Mesothelial cell of epicardium (in vitro differentiated cells): Measurements from ENCODE around the gene PDE8A. TPM values are rescaled to one million over a fixed set of nuclear protein-coding genes. Genes with fewer than 3 reads are reported as not detected.
A peak's percentile ranks its signal among the peaks of the same experiment; 100 is the strongest.

Source experiments
- DNase-seq, 2 experiments: peaks; one replicate each; pipeline ENCODE4 v3.0.0; 2021; ENCODE audit warnings: low spot score in 2 of 2; ENCODE audit not compliant: unreplicated experiment in 2 of 2
- H3K27ac Mint-ChIP-seq: 2 replicates; pipeline ENCODE4 v1.8.0; 2021; ENCODE audit warnings: mixed read lengths
- H3K27me3 Mint-ChIP-seq: 2 replicates; pipeline ENCODE4 v1.8.0; 2021; ENCODE audit warnings: low read depth, mixed read lengths
- H3K36me3 Mint-ChIP-seq: 2 replicates; pipeline ENCODE4 v1.8.0; 2021; ENCODE audit warnings: mixed read lengths
- H3K4me1 Mint-ChIP-seq: 2 replicates; pipeline ENCODE4 v1.8.0; 2021; ENCODE audit warnings: mixed read lengths
- H3K4me3 Mint-ChIP-seq: 2 replicates; pipeline ENCODE4 v1.8.0; 2021; ENCODE audit warnings: mild to moderate bottlenecking, moderate library complexity, mixed read lengths
- H3K9me3 Mint-ChIP-seq: 2 replicates; pipeline ENCODE4 v1.8.0; 2021; ENCODE audit warnings: mixed read lengths
- CTCF ChIP-seq: fragments of 200-600 bp; sonication (generic); IDR thresholded peaks from one replicate; pipeline ENCODE4 v1.5.0; 2021; ENCODE audit warnings: antibody characterized with exemption; ENCODE audit not compliant: unreplicated experiment
- total RNA-seq: library from RNA; stranded (reverse); gene quantifications from 3 replicates; pipeline ENCODE4 v1.2.1, GENCODE V29; 2021

PDE8A gene
- total RNA-seq, 1 donor from 2014 or later, result 36.7 TPM

GRCh38 chr15:85088300-85088699, 106.6 kb downstream of the PDE8A start:
- Mint-ChIP-seq H3K27me3 (no peaks in the 10 kb centered on the region), H3K4me3 (no peak overlapping the region), H3K9me3 (peaks cover 3% of the 10 kb centered on the region), H3K27ac (no peak overlapping the region), H3K4me1 (peaks cover 5% of the 10 kb centered on the region), H3K36me3 (peaks cover 22% of the 10 kb centered on the region)
- DNase-seq, result peak in 1 of 2 experiments; percentile 25
- no peak for TF ChIP-seq CTCF

GRCh38 chr15:85089929-85090597, 108.4 kb downstream of the PDE8A start:
- H3K9me3 Mint-ChIP-seq, result peaks cover 3% of the 10 kb centered on the region

GRCh38 chr15:85091990-85092389, 110.3 kb downstream of the PDE8A start:
- Mint-ChIP-seq H3K9me3 (peaks cover 3% of the 10 kb centered on the region), H3K36me3 (peaks cover 34% of the 10 kb centered on the region), H3K4me1 (peaks cover 5% of the 10 kb centered on the region), H3K4me3 (no peak overlapping the region), H3K27ac (no peak overlapping the region), H3K27me3 (no peaks in the 10 kb centered on the region)
- DNase-seq, result peak in 1 of 2 experiments; percentile 24
- no peak for TF ChIP-seq CTCF

More at GRCh38 chr15:85089929-85090597, 108.4 kb downstream of the PDE8A start:
- Mint-ChIP-seq H3K27ac (peak overlapping the region; percentile 81), H3K4me1 (peaks cover 5% of the 10 kb centered on the region), H3K27me3 (no peaks in the 10 kb centered on the region), H3K4me3 (no peak overlapping the region), H3K36me3 (peaks cover 34% of the 10 kb centered on the region)
- no peak for TF ChIP-seq CTCF
- DNase-seq, result peak in 1 of 2 experiments; percentile 14

DNA sequence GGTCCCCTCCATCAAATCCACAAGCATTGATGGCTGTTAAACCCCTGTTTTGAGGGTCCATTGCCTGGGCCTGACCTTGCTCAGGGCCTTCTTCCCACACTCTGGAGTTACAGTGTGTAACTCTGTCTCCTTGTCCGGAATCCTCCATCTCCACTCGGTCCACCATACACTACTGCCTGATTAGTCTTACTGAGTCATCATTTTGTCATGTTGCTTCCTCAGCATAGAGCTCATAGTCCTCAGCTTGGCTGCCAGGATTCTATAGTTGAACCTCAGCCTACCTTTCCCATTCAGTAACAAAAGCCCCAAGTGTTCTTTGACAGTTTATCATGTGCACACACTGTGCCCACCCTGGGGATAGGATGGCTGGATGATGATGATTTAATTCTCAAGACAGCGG, 113.0 kb downstream of the PDE8A start:
- H3K4me1 Mint-ChIP-seq, result peaks cover 12% of the 10 kb centered on the region
- H3K4me3 Mint-ChIP-seq, result no peak overlapping the region
- no peak for TF ChIP-seq CTCF
- peaks cover 23% of the 10 kb centered on the region for H3K36me3 Mint-ChIP-seq
- DNase-seq, result peak in 1 of 2 experiments; percentile 9
- no peaks in the 10 kb centered on the region for H3K27me3 Mint-ChIP-seq
- H3K9me3 Mint-ChIP-seq, result no peaks in the 10 kb centered on the region
- no peak overlapping the region for H3K27ac Mint-ChIP-seq

DNA sequence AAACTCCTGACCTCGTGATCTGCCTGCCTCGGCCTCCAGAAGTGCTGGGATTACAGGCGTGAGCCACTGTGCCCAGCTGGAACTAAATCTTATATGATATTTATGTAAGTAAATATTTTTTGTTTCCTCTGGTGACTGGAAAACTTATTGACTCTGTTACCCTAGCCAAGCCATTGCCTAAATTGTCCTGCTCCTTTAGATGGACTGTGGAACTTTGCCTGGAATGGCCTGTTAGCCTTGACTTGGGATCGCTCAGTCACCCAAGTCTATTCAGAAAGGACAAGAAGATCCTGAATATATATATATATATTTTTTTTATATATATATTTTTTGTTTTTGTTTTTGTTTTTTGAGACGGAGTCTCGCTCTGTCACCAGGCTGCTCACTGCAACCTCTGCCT, 113.9 kb downstream of the PDE8A start:
- Mint-ChIP-seq H3K4me1 (peaks cover 7% of the 10 kb centered on the region), H3K27ac (no peak overlapping the region), H3K27me3 (no peaks in the 10 kb centered on the region), H3K36me3 (peaks cover 23% of the 10 kb centered on the region), H3K4me3 (no peak overlapping the region), H3K9me3 (no peaks in the 10 kb centered on the region)
- DNase-seq, result no peak
- no peak for TF ChIP-seq CTCF
